Measurements from ENCODE around the gene TFR2. TPM values are rescaled to one million over a fixed set of nuclear protein-coding genes. Genes with fewer than 3 reads are reported as not detected.

Gene TFR2
- total and polyA plus RNA-seq, 2 of the 13 experiments (the other 11 are each of a cell fraction or from before 2014, with no cell fraction given): 36.9 to 64.2 TPM

DNA sequence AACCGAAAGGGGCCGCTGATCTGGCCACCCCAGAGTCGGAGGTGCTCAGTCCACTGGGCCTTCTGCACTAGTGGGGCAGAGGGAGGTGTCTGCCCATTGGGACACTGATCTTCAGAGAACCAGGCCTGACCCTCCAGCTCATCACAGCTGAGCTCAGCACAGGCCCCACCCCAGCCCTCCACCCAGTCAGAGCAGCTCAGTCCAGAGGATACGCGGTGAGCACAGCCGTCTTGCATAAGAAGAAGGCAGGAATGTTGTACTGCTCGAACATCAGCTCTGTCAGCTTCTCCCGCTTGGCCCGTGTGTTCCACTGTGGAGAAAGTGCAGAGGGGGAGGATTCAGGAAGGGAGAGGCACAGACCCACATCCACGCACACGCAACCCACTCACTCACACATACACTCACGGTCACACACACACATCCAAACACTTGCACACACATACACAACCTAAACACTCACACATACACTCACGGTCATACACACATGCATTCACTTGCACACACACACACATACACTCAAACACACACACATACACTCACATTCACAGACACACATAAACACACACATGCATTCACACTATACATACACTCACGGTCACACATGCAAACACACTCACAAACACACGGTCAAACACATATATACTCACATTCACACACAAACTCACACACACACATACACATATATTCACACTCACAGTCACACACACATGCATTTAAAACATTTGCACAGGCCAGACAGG, 8.6 kb upstream of the TFR2 start (continued):
- TF ChIP-seq ZNF274 (CRISPR knock-in tag; IDR thresholded peaks at IDR 0.05) (no peak), ZNF570 (CRISPR knock-in tag; IDR thresholded peaks at IDR 0.05; ENCODE audit: borderline replicate concordance) (no peak), ZNF773 (CRISPR knock-in tag; IDR thresholded peaks at IDR 0.05; ENCODE audit: borderline replicate concordance) (no peak), ZNF562 (CRISPR knock-in tag; IDR thresholded peaks at IDR 0.05; ENCODE audit: borderline replicate concordance) (no peak), MTA3 (CRISPR knock-in tag; IDR thresholded peaks at IDR 0.05) (no peak), ZNF747 (CRISPR knock-in tag; IDR thresholded peaks at IDR 0.05; ENCODE audit: borderline replicate concordance) (no peak), PHF21A (CRISPR knock-in tag; IDR thresholded peaks at IDR 0.05) (no peak), ZSCAN21 (CRISPR knock-in tag; IDR thresholded peaks at IDR 0.05; ENCODE audit: borderline replicate concordance) (no peak), FOSL2 (CRISPR knock-in tag; IDR thresholded peaks at IDR 0.05) (no peak)
- TF ChIP-seq, protein P1, sequence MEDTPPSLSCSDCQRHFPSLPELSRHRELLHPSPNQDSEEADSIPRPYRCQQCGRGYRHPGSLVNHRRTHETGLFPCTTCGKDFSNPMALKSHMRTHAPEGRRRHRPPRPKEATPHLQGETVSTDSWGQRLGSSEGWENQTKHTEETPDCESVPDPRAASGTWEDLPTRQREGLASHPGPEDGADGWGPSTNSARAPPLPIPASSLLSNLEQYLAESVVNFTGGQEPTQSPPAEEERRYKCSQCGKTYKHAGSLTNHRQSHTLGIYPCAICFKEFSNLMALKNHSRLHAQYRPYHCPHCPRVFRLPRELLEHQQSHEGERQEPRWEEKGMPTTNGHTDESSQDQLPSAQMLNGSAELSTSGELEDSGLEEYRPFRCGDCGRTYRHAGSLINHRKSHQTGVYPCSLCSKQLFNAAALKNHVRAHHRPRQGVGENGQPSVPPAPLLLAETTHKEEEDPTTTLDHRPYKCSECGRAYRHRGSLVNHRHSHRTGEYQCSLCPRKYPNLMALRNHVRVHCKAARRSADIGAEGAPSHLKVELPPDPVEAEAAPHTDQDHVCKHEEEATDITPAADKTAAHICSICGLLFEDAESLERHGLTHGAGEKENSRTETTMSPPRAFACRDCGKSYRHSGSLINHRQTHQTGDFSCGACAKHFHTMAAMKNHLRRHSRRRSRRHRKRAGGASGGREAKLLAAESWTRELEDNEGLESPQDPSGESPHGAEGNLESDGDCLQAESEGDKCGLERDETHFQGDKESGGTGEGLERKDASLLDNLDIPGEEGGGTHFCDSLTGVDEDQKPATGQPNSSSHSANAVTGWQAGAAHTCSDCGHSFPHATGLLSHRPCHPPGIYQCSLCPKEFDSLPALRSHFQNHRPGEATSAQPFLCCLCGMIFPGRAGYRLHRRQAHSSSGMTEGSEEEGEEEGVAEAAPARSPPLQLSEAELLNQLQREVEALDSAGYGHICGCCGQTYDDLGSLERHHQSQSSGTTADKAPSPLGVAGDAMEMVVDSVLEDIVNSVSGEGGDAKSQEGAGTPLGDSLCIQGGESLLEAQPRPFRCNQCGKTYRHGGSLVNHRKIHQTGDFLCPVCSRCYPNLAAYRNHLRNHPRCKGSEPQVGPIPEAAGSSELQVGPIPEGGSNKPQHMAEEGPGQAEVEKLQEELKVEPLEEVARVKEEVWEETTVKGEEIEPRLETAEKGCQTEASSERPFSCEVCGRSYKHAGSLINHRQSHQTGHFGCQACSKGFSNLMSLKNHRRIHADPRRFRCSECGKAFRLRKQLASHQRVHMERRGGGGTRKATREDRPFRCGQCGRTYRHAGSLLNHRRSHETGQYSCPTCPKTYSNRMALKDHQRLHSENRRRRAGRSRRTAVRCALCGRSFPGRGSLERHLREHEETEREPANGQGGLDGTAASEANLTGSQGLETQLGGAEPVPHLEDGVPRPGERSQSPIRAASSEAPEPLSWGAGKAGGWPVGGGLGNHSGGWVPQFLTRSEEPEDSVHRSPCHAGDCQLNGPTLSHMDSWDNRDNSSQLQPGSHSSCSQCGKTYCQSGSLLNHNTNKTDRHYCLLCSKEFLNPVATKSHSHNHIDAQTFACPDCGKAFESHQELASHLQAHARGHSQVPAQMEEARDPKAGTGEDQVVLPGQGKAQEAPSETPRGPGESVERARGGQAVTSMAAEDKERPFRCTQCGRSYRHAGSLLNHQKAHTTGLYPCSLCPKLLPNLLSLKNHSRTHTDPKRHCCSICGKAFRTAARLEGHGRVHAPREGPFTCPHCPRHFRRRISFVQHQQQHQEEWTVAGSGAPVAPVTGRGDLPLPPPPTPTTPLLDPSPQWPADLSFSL (CRISPR knock-in tag; IDR thresholded peaks at IDR 0.05): peak; percentile 65; the same call in 1 of the 2 replicates
- TF ChIP-seq, protein P2, sequence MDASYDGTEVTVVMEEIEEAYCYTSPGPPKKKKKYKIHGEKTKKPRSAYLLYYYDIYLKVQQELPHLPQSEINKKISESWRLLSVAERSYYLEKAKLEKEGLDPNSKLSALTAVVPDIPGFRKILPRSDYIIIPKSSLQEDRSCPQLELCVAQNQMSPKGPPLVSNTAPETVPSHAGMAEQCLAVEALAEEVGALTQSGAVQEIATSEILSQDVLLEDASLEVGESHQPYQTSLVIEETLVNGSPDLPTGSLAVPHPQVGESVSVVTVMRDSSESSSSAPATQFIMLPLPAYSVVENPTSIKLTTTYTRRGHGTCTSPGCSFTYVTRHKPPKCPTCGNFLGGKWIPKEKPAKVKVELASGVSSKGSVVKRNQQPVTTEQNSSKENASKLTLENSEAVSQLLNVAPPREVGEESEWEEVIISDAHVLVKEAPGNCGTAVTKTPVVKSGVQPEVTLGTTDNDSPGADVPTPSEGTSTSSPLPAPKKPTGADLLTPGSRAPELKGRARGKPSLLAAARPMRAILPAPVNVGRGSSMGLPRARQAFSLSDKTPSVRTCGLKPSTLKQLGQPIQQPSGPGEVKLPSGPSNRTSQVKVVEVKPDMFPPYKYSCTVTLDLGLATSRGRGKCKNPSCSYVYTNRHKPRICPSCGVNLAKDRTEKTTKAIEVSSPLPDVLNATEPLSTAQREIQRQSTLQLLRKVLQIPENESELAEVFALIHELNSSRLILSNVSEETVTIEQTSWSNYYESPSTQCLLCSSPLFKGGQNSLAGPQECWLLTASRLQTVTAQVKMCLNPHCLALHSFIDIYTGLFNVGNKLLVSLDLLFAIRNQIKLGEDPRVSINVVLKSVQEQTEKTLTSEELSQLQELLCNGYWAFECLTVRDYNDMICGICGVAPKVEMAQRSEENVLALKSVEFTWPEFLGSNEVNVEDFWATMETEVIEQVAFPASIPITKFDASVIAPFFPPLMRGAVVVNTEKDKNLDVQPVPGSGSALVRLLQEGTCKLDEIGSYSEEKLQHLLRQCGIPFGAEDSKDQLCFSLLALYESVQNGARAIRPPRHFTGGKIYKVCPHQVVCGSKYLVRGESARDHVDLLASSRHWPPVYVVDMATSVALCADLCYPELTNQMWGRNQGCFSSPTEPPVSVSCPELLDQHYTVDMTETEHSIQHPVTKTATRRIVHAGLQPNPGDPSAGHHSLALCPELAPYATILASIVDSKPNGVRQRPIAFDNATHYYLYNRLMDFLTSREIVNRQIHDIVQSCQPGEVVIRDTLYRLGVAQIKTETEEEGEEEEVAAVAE (CRISPR knock-in tag; IDR thresholded peaks at IDR 0.05; ENCODE audit: borderline replicate concordance): no peak
- TF ChIP-seq, protein P3, sequence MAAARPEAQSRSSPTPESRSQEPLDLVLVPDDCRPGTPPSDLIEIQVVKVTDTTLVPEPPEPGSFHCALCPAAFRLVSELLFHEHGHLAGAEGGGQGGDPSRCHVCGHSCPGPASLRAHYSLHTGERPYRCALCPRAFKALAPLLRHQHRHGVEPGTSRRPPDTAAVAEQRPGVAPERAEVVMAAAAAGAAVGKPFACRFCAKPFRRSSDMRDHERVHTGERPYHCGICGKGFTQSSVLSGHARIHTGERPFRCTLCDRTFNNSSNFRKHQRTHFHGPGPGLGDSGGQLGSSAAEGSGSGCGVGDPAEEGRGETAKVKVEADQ (CRISPR knock-in tag; IDR thresholded peaks at IDR 0.05; ENCODE audit: borderline replicate concordance): no peak
- TF ChIP-seq, protein P4, sequence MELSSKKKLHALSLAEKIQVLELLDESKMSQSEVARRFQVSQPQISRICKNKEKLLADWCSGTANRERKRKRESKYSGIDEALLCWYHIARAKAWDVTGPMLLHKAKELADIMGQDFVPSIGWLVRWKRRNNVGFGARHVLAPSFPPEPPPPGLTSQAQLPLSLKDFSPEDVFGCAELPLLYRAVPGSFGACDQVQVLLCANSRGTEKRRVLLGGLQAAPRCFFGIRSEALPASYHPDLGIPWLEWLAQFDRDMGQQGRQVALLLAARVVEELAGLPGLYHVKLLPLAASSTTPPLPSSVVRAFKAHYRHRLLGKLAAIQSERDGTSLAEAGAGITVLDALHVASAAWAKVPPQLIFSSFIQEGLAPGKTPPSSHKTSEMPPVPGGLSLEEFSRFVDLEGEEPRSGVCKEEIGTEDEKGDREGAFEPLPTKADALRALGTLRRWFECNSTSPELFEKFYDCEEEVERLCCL (CRISPR knock-in tag; IDR thresholded peaks at IDR 0.05; ENCODE audit: borderline replicate concordance): no peak
- TF ChIP-seq, protein P5, sequence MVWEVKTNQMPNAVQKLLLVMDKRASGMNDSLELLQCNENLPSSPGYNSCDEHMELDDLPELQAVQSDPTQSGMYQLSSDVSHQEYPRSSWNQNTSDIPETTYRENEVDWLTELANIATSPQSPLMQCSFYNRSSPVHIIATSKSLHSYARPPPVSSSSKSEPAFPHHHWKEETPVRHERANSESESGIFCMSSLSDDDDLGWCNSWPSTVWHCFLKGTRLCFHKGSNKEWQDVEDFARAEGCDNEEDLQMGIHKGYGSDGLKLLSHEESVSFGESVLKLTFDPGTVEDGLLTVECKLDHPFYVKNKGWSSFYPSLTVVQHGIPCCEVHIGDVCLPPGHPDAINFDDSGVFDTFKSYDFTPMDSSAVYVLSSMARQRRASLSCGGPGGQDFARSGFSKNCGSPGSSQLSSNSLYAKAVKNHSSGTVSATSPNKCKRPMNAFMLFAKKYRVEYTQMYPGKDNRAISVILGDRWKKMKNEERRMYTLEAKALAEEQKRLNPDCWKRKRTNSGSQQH (CRISPR knock-in tag; IDR thresholded peaks at IDR 0.05; ENCODE audit: low read depth): no peak
